Right lobe of liver (tissue), 6 donors: ENCODE data around the gene DNAH14. TPM values are rescaled to one million over a fixed set of nuclear protein-coding genes. Genes with fewer than 3 reads are reported as not detected.

Source experiments
- ATAC-seq, 4 donors: fragments of 200-7000 bp; cut with Tn5 transposase; one replicate each; pipeline ENCODE4 v1.9.1; 2020; ENCODE audit warnings: mild to moderate bottlenecking in 4 of 4, moderate library complexity in 4 of 4
- DNase-seq, 3 donors: peaks; one replicate each; pipeline ENCODE4 v3.0.0-alpha.2; 2020
- H3K27ac ChIP-seq, 3 donors: fragments of 200-600 bp; one replicate each; pipeline ENCODE4 v1.8.0; 2022
- H3K27me3 ChIP-seq, 2 donors: fragments of 200-600 bp; one replicate each; pipeline ENCODE4 v1.8.0; 2022
- H3K36me3 ChIP-seq, 4 donors: fragments of 200-600 bp; sonication (generic) in 1 of 4; one replicate each; pipeline versions ENCODE4 v1.5.1 to v1.8.0; 2017 to 2022; ENCODE audit warnings: control low read depth in 1 of 4
- H3K4me1 ChIP-seq, 4 donors: fragments of 200-600 bp; sonication (generic) in 1 of 4; one replicate each; pipeline versions ENCODE4 v1.5.1 to v1.8.0; 2017 to 2022; ENCODE audit warnings: control low read depth in 1 of 4
- H3K4me3 ChIP-seq, 3 donors: fragments of 200-600 bp; one replicate each; pipeline ENCODE4 v1.8.0; 2022
- H3K9me3 ChIP-seq, 4 donors: fragments of 200-600 bp; sonication (generic) in 1 of 4; one replicate each; pipeline versions ENCODE4 v1.5.1 to v1.8.0; 2017 to 2022; ENCODE audit warnings: control low read depth in 1 of 4
- CTCF ChIP-seq, 4 donors: fragments of 200-600 bp in 3 of 4; fragments of 450-650 bp in 1 of 4; IDR thresholded peaks; one replicate each; pipeline versions ENCODE4 v1.5.1 to v1.8.0; 2016 to 2022; ENCODE audit warnings: antibody characterized with exemption in 4 of 4, mild to moderate bottlenecking in 2 of 4
- POLR2A ChIP-seq: fragments of 450-650 bp; IDR thresholded peaks from one replicate; pipeline ENCODE4 v1.6.1; 2017; ENCODE audit warnings: antibody characterized with exemption, mild to moderate bottlenecking
- WGBS: methylation state at CpG from one replicate; pipeline ENCODE4 v1.1.6; 2018; ENCODE audit warnings: low coverage, low lambda C conversion rate; ENCODE audit not compliant: insufficient coverage; ENCODE audit errors: missing lambda C conversion rate; 5-methylcytosine and 5-hydroxymethylcytosine counted together
- intact Hi-C, 2 donors: fragments of 100-400 bp; cut with DNase I; formaldehyde crosslinking; loops; one replicate each; pipeline versions ENCODE4 v1.11.2 to v1.14.1; 2022
- total RNA-seq, 6 experiments: library from RNA; depleted of rRNA in 2 of 6; stranded (reverse); fragments of >200 nt in 2 of 6; fragmentation: NEBNext Ultra II Directional in 3 of 6; extraction: Animal tissue kit (Norgen Biotek cat#: 25700) in 3 of 6; gene quantifications; one replicate each; pipeline versions ENCODE4 v1.1.0 to v1.2.4, GENCODE V29; 2016 to 2023
- donor health status: DM: no; HTN: yes; CAD: no.
- donor health status: DM: no; HTN: no; CAD: no.
- donor health status: DM: no; HTN: no; CAD: no.
- donor health status: DM: no; HTN: yes; CAD: no.
- donor health status: DM: no; HTN: yes; CAD: no.

DNAH14 gene
- total RNA-seq, 6 experiments from 2014 or later = 8.0 to 17.1 (median 9.7) TPM

GRCh38 chr1:225413708-225414375 is 484.4 kb downstream of the DNAH14 start:
- Histone ChIP-seq H3K4me1 (peaks cover 0 to 25% (median 5%) of the 10 kb centered on the region in 4 donors), H3K27ac (peak overlapping the region; percentile 3 to 53 (median 42)), H3K4me3 (no peak overlapping the region), H3K36me3 (peaks cover 0 to 71% (median 13%) of the 10 kb centered on the region in 4 donors), H3K27me3 (no peaks in the 10 kb centered on the region), H3K9me3 (no peaks in the 10 kb centered on the region)
- 57% methylated on average over 5 of the region's 5 CpGs for WGBS
- peak in 3 of 4 donors; percentile 18 to 39 (median 39) for ATAC-seq
- intact Hi-C loops = no loop called here
- TF ChIP-seq CTCF (IDR thresholded peaks at IDR 0.05) = no peak
- no peak for TF ChIP-seq POLR2A
- DNase-seq = no peak

- Histone ChIP-seq H3K36me3 (peaks cover 0 to 76% (median 10%) of the 10 kb centered on the region in 4 donors), H3K4me3 (no peak overlapping the region), H3K4me1 (peaks cover 0 to 26% (median 5%) of the 10 kb centered on the region in 4 donors), H3K27me3 (no peaks in the 10 kb centered on the region), H3K27ac (no peak overlapping the region), H3K9me3 (no peaks in the 10 kb centered on the region)
- TF ChIP-seq CTCF (IDR thresholded peaks at IDR 0.05) = no peak
- no peak for TF ChIP-seq POLR2A
- WGBS = 92% methylated on average over 4 of the region's 4 CpGs
- no peak for DNase-seq
- intact Hi-C loops = no loop called here
- ATAC-seq = no peak
Measured at GRCh38 chr1:225415307-225415706, 485.8 kb downstream of the DNAH14 start.

- TF ChIP-seq CTCF (IDR thresholded peaks at IDR 0.05) (no peak), POLR2A (no peak)
- H3K36me3 ChIP-seq = peaks cover 0 to 69% (median 8%) of the 10 kb centered on the region in 4 donors
Measured at GRCh38 chr1:225415967-225416745, 486.7 kb downstream of the DNAH14 start.

GRCh38 chr1:225418059-225418458 is 488.6 kb downstream of the DNAH14 start:
- Histone ChIP-seq H3K27me3 (no peaks in the 10 kb centered on the region), H3K4me3 (no peak overlapping the region), H3K9me3 (no peaks in the 10 kb centered on the region), H3K4me1 (peaks cover 0 to 32% (median 7%) of the 10 kb centered on the region in 4 donors), H3K36me3 (peaks cover 0 to 62% (median 7%) of the 10 kb centered on the region in 4 donors), H3K27ac (no peak overlapping the region)
- 25% methylated on average over 2 of the region's 2 CpGs for WGBS
- DNase-seq = no peak
- peak in 1 of 4 donors; percentile 31 for ATAC-seq
- intact Hi-C loops = no loop called here
- TF ChIP-seq POLR2A = no peak
- no peak for TF ChIP-seq CTCF (IDR thresholded peaks at IDR 0.05)

More at GRCh38 chr1:225415967-225416745, 486.7 kb downstream of the DNAH14 start:
- no peak overlapping the region for H3K4me3 ChIP-seq
- H3K4me1 ChIP-seq = peaks cover 0 to 26% (median 5%) of the 10 kb centered on the region in 4 donors
- no peak overlapping the region for H3K27ac ChIP-seq
- ATAC-seq (no peak), DNase-seq (no peak)
- WGBS = 91% methylated on average over 11 of the region's 11 CpGs
- intact Hi-C loops = no loop called here
- no peaks in the 10 kb centered on the region for H3K27me3 ChIP-seq
- H3K9me3 ChIP-seq = no peaks in the 10 kb centered on the region
